Smooth muscle cell of the brain vasculature (primary cell): ENCODE data around the gene SLC22A6.
"Not testable (repeated sequence)": the region's sequence is repeated elsewhere in the genome, so short reads cannot be mapped to it uniquely, and the experiment has no call there.

Experiments used
- DNase-seq: peaks from one replicate; pipeline ENCODE4 v3.0.0-alpha.2; 2012; ENCODE audit warnings: low read depth, low spot score

Gene SLC22A6

DNA sequence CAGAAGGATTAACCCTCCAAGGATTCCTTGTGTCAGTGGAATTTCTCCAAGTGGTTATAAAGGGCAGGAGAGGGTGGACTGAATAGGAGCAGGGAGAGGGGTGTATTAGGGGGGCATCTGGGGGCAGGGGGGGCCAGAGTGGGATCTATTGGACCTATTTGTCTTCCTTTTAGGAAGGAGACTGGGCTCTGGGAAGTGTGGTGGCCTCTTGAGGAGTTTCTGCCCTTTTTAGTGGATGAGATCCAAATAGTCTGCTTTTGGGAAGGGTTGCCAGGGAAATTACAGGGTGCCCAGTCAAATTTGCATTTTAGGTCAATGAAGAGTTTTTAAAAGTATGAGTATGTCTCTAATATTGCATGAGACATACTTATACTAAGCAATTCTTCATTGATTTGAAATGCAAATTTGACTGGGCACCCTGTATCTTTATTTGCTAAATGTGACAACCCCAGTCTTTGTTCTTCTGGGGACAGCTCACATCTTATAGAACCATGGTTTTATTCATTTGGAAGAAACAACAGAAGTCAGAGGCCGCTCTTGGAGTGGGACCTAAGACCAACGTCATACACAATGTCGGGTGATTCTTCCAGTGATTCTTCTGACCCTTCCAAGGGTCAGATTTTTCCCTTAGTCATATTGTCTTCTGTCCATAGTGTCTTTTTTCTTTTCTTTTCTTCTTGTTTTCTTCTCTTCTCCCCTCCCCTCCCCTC lies 429 bp upstream of the SLC22A6 start:
- DNase-seq, result no peak

DNA sequence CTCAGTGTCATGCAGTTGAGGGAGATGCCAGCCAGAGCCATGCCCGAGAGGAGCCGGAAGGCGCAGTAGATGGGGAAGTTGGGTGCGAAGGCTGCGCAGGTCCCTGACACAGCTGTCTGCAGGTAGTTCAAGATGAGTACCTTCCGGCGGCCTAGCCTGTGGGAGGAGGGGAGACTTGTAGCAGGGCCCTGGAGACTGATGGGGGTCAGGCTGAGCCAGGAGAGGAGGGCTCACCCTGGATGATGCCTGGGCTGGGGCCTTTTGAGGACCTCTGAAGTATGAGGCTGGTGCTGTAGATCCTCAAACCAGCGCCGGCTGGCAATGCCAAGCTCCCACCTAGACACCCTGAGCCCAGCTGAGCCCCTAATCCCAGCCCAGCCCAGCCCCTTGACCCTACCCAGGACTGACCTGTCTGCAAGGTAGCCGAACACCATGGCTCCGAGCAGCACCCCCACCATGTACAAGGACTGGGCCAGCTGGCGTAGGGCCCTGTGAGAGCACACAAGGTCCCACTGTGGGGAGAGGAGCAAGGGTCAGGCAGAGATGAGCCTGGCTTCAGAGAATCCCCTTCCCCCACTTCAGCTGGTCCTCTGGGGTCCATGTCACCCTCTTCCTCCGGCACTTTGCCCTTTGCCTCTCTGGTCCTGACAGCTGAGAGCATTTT lies 1.1 kb downstream of the SLC22A6 start:
- no peak for DNase-seq

GRCh38 chr11:62981743-62982142 lies 3.0 kb downstream of the SLC22A6 start:
- no peak for DNase-seq

- DNase-seq, result no peak
Measured at GRCh38 chr11:62980133-62980760, 4.5 kb downstream of the SLC22A6 start.

GRCh38 chr11:62976109-62976508 lies 8.7 kb downstream of the SLC22A6 start:
- no peak for DNase-seq

DNA sequence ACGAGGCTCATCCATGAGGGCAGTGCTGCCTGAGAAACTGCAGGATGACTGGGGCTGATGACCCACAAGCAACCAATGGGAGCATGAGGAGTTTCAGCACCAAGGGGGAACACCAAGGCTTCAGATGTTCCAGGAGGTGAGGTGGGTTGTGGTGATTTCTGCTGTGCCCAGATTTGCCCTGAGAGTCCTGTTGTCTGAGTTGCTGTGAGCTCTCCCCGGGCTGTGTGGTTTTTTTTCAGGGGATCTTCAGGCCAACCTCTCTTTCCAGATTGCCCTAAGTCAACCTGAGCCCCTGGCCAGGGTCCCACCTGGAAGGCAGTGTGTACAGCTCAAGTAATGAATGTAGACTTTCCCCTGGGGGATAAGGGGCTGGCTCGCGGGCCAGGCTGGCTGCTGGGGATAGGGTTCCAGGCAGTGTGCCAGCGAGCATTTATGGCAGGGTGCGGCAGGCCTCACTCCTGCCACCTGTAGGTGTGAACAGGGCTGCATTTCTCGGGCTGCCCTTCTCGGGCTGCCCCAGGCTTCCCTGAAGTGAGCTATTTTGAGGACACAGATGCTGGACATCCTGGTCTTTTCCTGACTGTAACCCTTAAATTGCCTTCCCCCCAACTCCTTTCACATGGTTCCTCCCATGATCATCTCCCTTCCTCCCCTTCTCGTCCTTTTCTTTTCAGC lies 9.8 kb downstream of the SLC22A6 start:
- no peak for DNase-seq

DNA sequence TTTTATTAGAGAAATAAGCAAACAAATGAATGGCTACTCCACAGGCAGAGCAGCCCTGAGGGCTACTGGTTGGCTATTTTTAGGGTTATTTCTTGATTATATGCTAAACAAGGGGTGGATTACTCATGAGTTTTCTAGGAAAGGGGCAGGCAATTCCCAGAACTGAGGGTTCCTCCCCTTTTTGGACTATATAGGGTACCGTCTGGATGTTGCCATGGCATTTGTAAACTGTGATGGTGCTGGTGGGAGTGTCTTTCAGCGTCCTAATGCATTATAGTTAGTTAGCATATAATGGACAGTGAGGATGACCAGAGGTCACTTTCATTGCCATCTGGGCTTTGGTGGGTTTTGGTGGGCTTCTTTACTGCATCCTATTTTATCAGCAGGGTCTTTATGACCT lies 19.2 kb downstream of the SLC22A6 start:
- no peak for DNase-seq

DNA sequence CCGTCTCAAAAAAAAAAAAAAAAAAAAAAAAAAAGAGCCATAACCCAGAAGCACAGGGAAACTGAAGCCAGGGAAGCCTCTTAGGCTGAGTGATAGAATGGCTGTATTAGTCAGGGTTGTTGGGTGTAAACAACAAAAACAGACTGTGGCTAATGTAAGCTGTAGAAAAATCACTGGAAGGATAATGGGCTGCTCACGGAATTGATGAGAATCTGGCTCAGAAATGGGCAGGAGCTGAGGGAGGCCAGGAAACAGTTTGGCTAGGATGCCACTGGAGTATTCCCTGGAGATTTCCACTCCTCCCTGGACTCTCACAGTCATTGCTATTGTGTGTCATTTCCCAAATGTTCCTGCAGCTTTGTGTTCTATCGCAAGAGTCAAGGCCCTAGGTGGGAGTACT lies 22.4 kb downstream of the SLC22A6 start:
- no peak for DNase-seq

GRCh38 chr11:62961017-62961570 lies 23.7 kb downstream of the SLC22A6 start:
- no peak for DNase-seq

- no peak for DNase-seq
Measured at GRCh38 chr11:62959422-62959980, 25.3 kb downstream of the SLC22A6 start.

- peak; percentile 10 for DNase-seq
Measured at GRCh38 chr11:62958547-62959421, 26.0 kb downstream of the SLC22A6 start.

DNA sequence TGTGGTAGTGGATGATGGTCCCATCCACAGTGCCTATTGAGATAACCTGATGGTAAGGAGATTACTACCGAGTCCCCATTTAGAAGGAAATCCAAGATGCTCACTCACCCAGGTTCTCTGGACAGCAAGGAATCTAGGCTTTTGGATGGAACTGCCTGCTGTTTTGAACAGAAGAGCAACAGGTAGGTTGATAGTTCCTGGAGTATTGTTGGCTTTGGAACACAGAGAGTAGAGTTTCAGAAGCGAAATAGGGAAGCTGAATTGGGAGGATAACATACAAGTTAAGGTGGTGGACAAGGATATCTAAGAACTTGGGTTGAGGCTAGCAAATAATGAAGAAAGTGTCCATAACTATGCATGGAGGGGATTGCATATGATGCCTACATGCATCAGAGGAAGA lies 27.6 kb downstream of the SLC22A6 start:
- no peak for DNase-seq

DNA sequence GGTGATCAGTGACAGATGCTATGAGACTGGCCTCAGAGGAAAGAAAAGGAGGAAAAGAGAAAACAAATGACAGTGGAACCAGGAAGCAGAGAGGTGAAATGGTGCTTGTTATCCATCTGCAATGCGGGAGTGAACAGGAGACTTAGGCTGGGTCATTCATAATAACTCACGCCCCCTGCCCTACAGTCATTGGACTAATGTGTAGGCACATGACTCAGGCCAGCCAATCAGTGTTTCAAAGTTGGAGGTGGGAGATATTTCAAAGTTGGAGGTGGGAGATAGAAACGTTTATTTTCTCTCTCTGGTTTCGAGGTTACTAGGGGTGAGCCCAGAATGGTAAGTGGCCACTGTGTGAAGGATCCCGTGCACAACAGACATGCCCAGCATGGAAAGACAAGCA lies 30.3 kb downstream of the SLC22A6 start:
- no peak for DNase-seq

DNA sequence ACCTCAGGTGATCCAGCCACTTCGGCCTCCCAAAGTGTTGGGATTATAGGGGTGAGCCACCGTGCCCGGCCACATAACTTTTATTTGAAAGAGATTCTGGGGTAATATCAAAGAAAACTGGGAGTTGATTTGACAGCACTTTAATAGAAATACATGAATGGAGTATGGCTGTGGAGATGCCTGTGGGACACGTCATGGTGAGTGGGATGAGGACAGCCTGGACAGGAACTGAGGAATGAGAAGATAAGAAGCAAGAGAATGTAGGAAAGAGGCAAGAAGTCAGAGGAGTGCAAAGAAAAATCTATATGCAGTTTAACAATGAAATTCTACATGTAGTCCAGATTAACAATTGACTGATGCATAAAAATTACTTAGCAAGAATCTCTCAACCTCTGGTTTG lies 31.0 kb downstream of the SLC22A6 start:
- DNase-seq, result no peak

GRCh38 chr11:62948765-62949320 lies 35.9 kb downstream of the SLC22A6 start:
- DNase-seq, result no peak

DNA sequence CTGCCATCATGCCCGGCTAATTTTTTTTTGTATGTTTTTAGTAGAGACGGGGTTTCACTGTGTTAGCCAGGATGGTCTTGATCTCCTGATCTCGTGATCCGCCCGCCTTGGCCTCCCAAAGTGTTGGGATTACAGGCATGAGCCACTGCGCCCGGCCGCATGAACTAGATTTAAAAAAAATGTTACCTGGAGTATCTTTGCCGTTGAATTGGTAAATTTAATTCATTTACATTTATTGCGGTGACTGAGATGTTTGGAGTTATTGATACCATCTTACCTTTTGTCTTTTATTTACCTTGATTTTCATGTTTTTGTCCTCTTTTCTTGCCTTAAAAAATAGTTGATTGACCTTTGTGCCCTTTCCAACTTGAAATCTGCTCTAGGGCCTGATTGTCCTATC lies 39.2 kb downstream of the SLC22A6 start:
- DNase-seq, result not testable (repeated sequence)

DNA sequence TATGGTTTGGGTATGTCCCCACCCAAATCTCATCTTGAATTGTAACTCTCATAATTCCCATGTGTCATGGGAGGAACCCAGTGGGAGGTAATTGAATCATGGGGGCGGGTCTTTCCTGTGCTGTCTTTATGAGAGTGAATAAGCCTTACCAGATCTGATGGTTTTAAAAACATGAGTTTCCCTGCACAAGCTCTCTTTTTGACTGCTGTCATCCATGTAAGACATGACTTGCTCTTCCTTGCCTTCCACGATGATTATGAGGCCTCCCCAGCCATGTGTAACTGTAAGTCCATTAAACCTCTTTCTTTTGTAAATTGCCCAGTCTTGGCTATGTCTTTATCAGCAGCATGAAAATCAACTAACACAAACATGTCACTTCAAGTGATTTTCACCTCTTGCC lies 47.2 kb downstream of the SLC22A6 start:
- DNase-seq, result not testable (repeated sequence)

GRCh38 chr11:62934496-62934785 lies 50.3 kb downstream of the SLC22A6 start:
- no peak for DNase-seq

DNA sequence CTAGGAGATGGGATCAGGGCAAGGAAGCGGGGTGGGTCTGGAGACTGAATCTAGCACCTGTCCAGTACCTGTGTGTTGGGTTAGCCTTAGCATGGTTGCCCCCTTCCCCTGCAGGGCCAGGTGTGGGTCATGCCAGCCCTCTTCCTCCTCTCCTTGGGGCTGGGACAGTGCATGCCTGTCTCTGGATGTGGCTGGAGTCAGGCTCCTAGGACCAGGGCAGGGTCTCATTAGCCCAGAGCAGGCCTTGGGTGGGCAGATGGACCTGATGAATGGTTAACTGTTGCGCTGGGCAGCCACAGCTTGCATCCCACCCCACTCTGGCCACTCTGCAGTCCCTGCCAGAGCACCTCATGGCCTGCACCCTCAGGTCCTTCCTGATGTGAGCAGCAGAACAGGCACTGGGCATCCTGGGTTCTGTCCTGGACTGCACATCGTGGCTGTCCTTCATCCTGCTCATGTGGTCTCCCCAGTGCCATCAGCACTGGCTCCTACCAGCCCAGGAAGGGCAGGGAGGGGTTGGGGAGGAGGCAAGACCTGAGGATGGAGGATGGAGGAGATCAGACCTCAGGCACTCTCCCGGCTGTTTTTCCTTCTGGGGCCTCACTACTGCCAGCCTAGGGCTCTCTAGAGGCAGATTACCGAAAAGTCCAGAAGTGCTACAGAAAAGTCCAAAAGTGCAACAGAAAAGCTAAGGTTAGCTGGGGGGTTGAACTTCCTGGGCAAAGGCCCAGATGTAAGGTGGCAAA lies 50.8 kb downstream of the SLC22A6 start:
- no peak for DNase-seq

DNA sequence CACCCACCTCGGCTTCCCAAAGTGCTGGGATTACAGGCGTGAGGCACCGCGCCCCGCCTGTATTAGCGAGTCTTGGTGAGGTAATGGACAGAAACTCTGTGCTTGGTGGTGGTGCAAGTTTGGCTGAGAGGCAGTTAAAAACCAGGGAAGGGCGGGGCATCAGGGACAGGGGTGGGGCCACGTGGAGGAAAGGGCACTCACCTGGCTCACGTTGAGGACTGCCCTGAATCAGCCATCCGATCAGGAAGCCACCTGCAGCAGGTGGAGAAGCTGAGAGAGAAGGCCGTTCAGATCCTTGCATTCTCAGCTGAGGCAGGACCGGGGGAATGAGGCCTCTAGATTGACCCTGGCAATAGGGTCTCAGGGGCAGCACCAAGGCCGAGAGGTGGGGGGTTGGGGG lies 51.5 kb downstream of the SLC22A6 start:
- DNase-seq, result no peak
